ENCODE data around the gene ARF1.
"Not testable (repeated sequence)": the region's sequence is repeated elsewhere in the genome, so short reads cannot be mapped to it uniquely, and the experiment has no call there.

ARF1 gene

DNA sequence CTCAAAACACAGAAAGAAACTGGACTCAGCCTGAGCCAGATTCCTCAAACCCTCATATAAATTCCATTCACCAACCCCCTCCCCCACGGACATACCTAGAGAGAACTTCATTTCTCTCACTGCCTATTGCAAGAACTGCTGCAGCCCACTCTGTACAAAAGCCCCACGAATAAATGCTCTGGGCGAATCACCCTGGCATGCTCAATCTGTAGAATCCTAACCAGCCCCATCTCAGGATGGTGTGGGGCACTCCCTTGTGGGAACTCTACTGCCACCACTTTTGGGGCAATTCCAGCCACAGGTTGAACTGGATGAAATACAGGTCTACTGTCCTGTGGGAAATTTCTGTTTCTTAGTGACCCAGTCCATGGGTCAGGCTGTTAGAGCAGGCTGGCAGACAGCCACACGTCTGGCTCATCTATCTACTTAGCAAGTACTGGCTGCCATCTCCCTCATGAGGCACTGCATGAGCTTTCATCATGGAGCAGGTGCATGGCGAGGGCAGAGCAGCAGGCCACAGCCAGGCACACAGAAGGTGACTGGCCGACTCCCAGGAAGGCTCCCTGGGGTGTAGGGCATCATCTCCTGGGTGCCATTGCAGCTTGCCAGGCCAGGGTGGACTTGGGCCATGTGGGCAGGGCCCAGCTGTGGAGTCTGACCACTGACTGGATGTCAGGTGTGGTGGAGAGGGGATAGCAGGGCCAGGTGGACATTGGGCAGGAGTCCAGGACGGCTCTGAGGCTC lies 22.2 kb downstream of the ARF1 start:
- no peak for DNase-seq

DNA sequence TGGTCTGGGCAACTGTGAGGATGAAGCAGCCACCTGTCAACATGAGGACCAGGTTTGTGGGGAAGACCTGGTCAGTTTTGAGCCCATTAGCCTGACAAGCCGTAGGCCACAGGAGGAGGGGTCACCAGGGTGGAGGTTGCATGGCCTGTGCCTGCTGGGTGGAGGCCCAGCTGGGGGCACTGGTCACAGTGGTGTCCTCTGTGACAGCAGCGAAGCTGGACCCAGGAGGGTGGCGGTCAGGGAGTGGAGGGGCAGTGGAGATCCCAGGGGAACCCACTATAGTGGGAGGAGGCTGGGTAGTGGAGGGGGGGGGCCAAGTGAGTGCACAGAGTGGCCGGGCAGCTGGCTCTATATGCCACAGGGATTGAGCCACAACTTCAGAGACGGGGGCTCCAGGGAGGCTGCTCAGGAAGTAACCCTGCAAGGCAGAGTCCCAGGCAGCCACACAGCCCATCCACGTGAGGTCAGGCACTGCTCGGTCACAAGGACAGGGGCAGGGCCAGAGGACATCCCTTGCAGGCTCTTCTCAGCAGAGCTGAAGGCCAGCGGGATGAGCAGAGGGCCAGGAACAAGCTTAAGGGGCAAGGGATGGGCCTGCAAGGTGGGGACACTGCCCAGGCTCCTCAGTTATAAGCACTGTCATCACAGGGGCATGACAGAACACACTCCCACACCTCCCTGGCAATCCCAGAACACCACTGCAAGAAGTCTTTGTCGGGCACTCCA lies 22.9 kb downstream of the ARF1 start:
- DNase-seq: no peak

DNA sequence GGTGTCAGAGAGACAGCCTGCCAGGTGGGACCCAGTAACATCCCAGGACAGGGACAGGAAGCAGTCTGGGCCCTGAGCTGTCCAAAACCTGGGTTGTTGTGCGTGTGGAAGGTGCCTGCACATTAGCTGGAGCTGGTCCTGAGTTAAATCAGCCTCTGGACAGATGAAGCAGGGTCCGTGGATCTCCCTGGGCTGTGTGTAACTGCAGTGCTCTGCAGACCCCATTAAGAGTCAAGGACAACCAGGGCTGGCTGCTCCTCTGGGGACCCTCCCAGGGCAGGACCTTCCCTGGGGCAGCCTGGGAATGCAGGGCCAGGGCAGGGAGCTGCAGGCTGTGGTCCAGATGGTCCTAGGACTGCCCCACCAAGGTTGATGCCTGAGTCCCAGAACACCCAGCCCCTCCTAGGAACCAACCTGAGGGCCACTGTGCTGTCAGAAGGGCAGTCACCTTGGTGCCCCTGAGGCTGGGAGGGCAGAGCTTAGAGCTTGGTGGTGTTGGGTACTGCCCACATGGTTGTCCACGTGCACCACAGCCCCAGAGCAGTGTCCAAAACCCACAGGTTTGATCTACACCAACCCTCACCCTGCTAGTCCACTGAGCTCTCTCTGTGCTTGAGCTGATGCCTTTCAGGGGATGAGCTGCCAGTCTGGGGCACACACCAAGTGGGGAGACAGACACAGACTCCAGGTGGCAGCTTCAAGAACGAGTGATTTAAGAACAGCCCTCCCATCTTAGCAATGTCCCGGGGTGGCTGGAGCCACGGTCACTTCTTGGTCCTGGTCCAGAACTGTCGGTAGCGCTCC lies 23.7 kb downstream of the ARF1 start:
- DNase-seq: no peak

DNA sequence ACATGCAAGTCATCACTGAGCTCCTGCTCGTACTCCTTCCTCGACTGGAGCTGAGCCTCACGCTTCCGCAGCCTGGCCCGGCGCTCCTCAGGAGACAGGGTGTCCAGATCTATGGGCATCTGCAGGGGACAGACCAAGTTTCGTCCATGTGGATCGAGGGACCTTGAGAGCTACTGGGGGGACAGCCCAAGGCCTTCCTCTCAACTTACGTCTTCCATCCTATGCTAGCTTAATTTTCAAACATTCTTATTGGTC lies 24.2 kb downstream of the ARF1 start:
- no peak for DNase-seq

DNA sequence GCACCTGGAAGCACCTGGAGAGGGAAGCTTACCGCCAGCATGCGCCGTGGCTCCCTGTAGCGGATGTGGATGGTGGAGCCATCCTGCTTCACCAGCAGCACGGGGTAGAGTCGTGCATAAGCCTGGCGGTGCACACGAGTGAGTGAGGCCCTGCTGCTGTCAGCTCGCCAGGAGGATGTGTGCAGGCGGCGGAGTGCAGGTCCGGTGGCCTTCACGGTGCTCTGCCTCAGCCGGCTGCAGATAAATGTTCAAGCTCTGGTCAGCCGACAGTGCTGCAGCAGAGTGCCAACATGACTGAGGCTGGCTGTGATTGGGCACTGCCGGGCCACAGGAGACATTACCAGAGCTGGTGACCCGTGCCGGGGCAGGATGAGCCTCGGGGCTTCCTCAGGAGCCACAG lies 25.1 kb downstream of the ARF1 start:
- no peak for DNase-seq

DNA sequence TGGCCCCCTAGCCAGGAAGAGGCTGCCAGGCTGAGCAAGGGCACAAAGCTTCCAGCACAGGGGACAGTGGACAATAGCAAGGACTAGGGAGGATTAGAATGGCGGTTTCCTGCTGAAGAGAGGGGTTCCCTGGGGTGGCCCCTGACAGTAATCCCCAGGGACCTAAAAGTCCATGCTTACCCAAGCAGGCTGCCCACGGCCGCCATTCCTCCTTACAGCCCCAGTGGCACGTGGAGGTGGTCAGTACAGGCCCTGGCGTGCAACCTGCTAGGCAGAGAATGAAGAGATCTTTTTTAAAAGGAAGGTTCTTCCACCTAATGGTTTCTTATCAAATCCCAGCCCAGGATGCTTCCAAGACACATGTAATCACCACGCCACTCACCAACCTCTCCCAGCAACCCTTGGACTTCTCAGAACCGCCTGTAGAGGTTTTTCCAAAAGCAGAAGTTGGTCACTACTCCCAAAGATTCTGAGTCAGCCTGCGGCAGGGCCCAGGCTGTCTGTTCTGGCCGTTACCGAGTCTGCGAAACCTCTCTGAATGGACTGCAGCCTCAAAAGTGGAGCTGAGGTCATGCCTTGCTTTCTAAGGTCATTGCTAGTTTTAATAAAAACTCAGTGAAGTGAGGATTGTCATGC lies 25.7 kb downstream of the ARF1 start:
- DNase-seq: no peak

DNA sequence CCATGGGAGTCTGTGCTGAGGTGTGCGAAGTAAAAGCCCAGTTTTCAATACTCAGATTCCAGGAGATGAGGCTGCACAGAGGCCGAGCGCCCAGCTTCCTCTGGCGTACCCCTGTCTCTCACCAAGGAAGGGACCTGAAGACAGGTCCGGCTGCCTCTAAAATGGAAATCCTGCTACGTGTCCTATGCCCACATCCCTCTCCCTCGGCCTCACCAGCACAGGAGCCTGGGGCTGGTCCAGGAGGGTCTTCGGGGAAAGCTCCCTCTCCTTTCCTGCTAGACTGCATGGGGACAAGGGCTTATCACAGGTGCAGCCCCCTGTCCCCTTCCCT lies 26.2 kb downstream of the ARF1 start:
- DNase-seq: no peak

DNA sequence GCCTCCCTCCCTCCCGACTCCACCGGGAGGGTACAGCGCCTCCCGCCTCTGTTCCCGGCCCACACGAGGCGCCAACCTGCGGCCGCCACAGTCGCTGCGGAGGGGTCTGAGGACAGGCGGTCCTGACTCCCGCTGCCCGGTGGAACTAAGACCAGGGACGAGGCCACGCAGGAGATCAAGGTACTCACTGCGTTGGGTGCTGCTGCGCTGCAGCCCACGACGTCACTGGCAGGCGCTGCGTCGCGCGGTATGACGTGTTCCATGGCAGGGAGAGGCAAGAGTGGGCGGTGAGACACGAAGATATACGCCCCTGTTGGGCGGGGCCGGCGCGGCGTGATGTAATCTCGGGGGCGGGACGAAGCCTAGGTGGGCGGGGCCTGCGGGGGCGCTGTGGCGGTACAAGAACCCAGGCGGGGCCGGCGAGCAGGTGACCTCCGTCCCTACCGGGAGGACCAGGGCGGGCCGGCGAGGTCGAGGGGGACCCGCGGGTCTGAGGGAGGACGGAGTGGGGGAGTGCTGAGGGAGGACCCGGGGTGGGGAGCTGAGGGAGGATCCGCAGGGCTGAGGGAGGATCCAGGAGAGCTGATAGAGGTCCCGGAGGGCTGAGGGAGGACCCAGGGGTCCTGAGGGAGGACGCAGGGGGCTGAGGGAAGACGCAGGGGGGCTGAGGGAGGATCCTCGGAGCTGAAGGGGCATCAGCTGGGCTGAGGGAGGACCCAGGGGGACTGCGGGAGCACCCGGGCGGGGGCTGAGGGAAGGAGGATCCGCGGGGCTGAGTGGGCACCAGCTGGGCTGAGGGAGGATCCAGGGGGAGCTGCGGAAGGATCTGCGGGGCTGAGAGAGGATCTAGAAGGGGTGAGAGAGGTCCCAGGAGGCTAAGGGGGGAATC lies 26.8 kb downstream of the ARF1 start, which contains the start of gene MRPL55:
Gene MRPL55 (minus strand): TSS at position 227 of the 889 bp plus-strand sequence. CDS start 1,039 bp downstream, outside the sequence.
- peak; percentile 93 for DNase-seq

DNA sequence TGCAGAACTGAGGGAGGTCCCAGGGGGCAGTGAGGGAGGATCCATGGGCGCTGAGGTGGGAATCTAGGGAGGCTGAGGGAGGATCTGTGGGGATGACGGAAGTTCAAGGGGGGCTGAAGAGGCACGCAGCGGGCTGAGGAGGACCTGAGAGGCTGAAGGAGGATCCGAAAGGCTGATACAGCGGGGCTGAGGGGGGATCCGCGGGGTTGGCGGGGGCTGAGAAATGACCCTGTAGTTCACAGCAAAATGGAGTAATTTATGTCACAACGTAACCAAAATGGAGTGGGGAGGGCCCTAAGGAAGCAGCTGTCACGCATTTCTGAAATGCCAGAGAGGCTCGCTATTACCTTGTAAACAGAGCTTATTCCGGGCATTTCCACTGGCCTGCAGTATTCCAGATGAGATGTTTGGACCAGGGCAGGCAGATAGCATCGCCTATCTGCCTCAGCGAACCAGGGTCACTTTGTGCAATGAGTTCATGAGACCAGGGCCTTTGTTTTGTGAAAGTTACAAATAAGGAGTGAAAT lies 27.5 kb downstream of the ARF1 start:
- no peak for DNase-seq

DNA sequence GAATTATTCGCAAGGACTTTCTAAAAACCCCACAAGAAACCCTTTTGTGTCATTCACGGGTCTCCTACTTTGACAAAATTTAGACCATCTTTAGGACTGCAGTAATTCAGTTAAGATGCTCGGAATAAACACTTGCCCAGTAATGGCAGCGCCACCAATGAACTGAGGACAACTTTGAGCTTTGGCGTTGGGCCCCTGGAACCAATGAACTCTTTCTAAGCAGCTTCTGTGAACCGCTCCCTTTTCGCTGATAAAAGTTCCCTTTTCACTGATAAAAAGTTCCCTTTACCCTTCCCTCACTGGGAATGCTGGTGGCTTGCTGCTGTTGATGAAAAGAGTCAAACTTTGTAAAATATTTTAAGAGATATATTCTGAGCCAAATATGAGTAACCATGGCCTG lies 28.0 kb downstream of the ARF1 start:
- no peak for DNase-seq

DNA sequence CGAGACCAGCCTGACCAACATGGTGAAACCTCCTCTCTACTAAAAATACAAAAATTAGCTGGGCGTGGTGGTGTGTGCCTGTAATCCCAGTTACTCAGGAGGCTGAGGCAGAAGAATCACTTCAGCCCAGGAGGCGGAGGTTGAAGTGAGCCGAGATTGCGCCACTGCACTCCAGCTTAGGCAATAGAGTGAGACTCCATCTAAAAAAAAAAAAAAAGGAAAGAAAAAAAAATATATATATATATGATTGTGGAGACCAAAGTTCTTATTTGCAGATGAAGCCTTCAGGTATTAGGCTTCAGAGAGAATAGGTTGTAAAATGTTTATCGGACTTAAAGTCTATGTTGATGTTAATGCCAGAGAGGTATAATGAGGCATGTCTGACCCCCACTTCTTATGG lies 28.8 kb downstream of the ARF1 start:
- DNase-seq: not testable (repeated sequence)

DNA sequence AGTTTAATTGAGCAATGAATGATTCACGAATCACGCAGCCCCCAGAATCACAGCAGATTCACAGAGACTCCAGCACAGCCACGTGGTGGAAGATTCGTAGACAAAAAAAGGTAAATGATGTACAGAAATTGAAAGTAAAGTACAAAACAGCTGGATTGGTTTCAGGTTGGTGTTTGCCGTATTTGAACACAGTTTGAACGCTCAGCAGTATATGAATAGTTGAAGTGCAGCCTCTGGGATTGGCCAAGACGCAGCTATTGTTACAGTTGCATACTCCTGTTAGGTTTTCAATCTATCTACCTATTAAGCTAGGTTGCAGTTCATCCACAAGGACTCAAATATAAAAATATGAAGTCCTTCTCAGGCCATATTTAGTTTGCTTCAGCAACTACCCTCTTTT lies 29.7 kb downstream of the ARF1 start:
- DNase-seq: no peak

DNA sequence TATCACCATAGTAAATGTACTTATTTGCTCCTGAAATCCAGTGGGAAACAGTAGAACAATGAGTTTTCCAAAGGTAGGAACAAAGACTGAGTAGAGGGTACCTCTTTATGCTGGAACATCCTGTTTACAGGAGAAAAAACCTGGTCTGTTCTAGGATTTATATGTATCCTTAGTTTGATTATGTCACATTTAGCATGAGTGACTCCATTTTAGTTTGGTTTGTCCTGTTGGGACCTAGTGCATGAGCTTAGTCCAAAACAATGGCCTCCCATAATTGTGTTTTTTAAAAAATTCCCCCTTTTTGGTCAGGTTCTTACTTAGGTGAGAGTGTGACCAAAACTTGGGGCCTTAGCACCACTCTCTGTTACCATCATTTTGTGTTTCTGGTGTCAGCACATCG lies 30.1 kb downstream of the ARF1 start:
- DNase-seq: no peak

DNA sequence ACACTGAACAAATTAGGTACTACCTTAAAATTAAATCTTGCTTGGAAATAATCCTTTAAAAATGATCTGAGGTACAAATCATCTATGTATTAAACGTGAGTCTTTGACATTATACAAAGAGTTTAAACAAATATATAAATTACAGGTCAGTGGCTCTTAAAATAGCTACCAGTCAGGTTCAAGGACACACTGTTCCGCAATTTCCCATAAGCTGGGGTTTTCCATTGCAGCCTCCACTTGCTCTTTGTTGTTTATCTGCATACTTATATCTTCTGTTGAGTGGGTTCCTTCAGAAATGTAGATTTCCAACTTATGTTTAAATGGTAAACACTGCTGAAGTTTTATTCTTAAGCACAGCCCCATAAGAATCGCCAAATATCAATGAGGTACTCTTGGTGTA lies 32.3 kb downstream of the ARF1 start:
- no peak for DNase-seq

DNA sequence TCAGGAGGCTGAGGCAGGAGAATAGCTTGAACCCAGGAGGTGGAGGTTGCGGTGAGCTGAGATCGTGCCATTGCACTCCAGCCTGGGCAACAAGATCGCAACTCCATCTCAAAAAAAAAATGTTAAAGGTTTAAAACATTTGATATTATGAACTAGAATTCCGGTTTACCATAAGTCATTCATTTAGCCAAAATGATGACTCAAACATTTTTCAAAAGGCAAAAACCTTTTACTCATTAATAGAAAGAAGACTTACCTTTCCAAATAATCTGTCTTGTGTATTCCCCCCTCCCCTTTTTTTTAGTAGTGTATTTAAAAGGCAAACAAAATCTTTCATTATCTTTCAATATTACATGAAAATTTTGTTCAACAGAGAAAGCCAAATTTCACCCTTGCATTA lies 34.8 kb downstream of the ARF1 start:
- DNase-seq: no peak

DNA sequence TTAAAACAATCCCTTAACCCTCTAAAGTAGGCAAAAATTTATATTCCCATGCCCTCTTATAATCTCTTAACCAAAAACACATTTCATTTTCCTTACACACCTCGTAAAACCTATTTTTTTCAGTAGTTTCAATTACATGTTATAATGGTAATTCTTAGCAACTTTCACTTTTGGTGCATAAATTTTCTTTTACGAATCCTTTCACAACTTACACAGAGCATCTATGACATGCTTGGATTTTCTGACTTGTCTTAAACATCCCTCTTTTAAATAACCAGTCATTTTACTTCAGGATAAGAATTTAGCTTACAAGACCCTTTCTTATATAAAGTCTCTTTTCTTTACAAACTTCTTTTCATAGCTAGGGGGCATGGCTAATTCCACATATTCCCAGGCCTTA lies 35.5 kb downstream of the ARF1 start:
- no peak for DNase-seq

DNA sequence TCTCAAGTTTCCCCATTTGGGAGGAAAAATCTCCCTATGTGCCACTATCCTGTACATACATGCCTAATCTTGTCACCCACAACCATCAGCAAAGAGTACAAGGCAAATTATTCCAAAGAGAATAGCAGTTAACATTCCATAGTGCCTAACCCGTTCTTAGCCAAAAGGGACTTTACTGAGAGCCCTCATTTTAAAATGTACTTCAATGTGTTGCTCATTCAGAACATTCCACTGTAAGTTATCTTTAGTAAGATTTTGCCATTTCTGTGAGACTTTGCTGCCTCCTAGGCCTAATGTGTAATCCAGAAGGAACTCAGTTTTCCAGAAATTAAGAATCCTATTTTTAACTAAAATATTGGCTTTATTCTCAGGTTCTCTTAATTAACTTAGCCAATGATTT lies 37.8 kb downstream of the ARF1 start:
- no peak for DNase-seq

DNA sequence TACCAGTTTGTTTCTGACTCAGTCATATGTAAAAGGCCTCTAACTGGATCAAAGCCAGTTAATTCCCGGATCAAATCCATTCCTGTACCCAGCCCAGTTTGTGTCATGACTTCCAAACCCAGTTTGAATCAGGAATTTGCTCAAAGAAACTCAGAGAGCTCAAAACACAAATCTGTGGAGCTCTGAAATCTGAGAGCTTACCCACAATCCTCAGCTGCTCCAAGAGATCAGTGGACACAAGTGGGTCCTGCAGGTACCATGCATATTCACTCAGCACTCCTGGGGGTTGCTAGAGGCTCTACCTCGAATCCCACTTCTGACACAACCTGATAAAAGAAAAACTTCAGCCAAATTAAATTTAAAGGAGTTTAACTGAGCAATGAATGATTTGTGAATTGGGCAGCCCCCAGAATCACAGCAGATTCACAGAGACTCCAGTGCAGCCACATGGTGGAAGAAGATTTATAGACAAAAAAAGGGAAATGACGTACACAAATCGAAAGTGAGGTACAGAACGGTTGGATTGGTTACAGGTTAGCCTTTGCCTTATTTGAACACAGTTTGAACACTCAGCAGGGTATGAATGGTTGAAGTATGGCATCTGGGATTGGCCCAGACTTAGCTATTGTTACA lies 38.5 kb downstream of the ARF1 start:
- no peak for DNase-seq

DNA sequence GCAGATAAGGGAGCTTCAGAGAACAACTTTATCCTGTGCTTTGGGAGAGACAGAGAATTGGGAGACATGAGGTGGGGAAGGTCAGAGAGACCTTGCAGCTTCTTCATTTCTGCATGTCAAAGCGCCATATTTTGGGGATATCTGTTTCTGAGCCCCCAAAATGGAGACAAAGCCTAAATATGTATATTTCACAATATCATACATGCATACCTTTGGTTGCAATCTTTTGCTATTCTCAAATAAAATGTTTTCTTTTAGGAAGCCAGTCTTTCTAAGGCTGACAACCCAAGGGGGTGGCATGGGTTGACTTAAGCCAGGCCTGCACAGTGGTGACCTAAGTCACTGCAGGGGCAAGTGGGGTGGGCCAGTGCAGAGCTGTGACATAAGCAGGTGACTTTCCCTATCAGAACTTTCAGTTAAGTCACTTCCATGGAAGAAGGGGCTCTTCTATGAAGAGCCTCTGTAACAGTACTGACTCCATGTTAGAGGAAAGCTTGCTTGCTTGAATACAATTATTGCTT lies 40.5 kb downstream of the ARF1 start:
- DNase-seq: no peak

DNA sequence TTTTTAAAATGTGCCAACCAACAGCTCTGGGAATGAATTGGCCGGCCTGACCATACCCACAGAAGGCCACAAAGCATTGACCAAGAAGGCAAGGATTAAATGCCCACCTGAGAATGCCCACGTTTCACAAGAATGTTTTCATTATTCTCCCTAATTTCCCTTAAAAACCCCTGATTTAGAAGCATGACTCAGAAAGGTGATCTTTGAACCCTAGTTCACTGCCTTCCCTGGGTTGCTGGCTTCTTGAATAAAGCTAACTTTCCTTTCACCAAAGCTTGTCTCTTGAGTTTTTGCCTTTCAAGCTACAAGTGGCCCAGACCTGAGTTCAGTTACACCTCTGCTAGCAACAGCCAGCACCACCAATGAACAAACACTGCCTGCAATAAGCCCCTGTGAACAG lies 41.0 kb downstream of the ARF1 start:
- DNase-seq: no peak

DNA sequence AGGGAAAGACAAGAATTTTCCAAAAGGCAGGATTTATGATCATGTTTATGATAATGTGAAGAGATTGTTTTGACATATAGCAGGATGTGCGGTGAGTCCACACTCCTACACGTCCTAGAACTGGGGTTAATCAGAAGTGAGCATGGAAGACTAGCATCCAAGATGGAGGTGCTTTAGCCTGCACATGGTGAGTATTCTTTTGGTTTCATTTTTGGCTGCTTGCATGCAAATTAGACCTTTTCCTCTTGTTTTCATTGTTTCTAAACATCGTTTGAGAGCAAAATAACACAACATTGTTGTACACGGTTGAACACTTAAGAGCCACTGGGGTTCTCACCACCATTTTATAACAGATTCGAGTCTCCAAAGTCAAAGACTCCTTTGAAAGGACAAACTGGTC lies 42.7 kb downstream of the ARF1 start:
- no peak for DNase-seq
